ENCODE results near the gene DNLZ. TPM values are rescaled to one million over a fixed set of nuclear protein-coding genes. Genes with fewer than 3 reads are reported as not detected.

The DNLZ gene
- polyA plus RNA-seq, 1 donor from 2014 or later = 23.6 TPM

GRCh38 chr9:136312009-136312375 lies 51.6 kb downstream of the DNLZ start (continued):
- TF ChIP-seq EZH2 (IDR thresholded peaks at IDR 0.05; ENCODE audit: borderline replicate concordance, insufficient read depth, low read length, poor library complexity, severe bottlenecking) (no peak), SMC3 (conservative IDR thresholded peaks at IDR 0.05; ENCODE audit: poor library complexity) (no peak)

- Histone ChIP-seq H3K27me3 (ENCODE audit: insufficient read depth, low read depth, low read length) (no peaks in the 10 kb centered on the region), H3K4me2 (ENCODE audit: low read length) (no peak overlapping the region), H3K36me3 (ENCODE audit: insufficient read depth, low read length) (no peaks in the 10 kb centered on the region), H3K79me2 (replicated peaks; ENCODE audit: insufficient read depth, low read length) (no peaks in the 10 kb centered on the region), H3K4me3 (ENCODE audit: low read length) (no peak overlapping the region), H3K9ac (ENCODE audit: low read length) (no peak overlapping the region), H2AFZ (ENCODE audit: low read depth, low read length) (no peak overlapping the region), H3K27ac (ENCODE audit: low read length) (no peak overlapping the region), H3F3A (ENCODE audit: insufficient read depth, low read length, poor library complexity, severe bottlenecking) (no peaks in the 10 kb centered on the region), H3K9me3 (ENCODE audit: low read length) (peaks cover 5% of the 10 kb centered on the region), H3K9me2 (ENCODE audit: insufficient read depth, low read length) (no peaks in the 10 kb centered on the region), H4K20me1 (ENCODE audit: insufficient read depth) (no peaks in the 10 kb centered on the region)
- no peak for TF ChIP-seq SMC3 (conservative IDR thresholded peaks at IDR 0.05; ENCODE audit: poor library complexity)
- no peak for TF ChIP-seq RAD21 (conservative IDR thresholded peaks at IDR 0.05)
- no peak for TF ChIP-seq EP300 (conservative IDR thresholded peaks at IDR 0.05; ENCODE audit: poor library complexity, severe bottlenecking)
- no peak for TF ChIP-seq CTCF (IDR thresholded peaks at IDR 0.05; ENCODE audit: poor library complexity, severe bottlenecking)
Measured at GRCh38 chr9:136311051-136312008, 52.2 kb downstream of the DNLZ start.

- no peaks in the 10 kb centered on the region for H3K79me2 ChIP-seq (replicated peaks; ENCODE audit: insufficient read depth, low read length)
- TF ChIP-seq EP300 (conservative IDR thresholded peaks at IDR 0.05; ENCODE audit: poor library complexity, severe bottlenecking) = no peak
- TF ChIP-seq MXI1 (conservative IDR thresholded peaks at IDR 0.05; ENCODE audit: poor library complexity, severe bottlenecking) = no peak
- no peak for TF ChIP-seq REST (IDR thresholded peaks at IDR 0.05; ENCODE audit: borderline replicate concordance)
- no peak for TF ChIP-seq EZH2 (IDR thresholded peaks at IDR 0.05; ENCODE audit: borderline replicate concordance, insufficient read depth, low read length, poor library complexity, severe bottlenecking)
- TF ChIP-seq TAF1 (IDR thresholded peaks at IDR 0.05; ENCODE audit: low read depth) = no peak
- TF ChIP-seq RAD21 (conservative IDR thresholded peaks at IDR 0.05) = no peak
- TF ChIP-seq SMC3 (conservative IDR thresholded peaks at IDR 0.05; ENCODE audit: poor library complexity) = no peak
- TF ChIP-seq CTCF (IDR thresholded peaks at IDR 0.05; ENCODE audit: poor library complexity, severe bottlenecking) = no peak
- no peak for TF ChIP-seq POLR2AphosphoS5 (IDR thresholded peaks at IDR 0.05)
- H3F3A ChIP-seq (ENCODE audit: insufficient read depth, low read length, poor library complexity, severe bottlenecking) = no peaks in the 10 kb centered on the region
- H3K9me2 ChIP-seq (ENCODE audit: insufficient read depth, low read length) = no peaks in the 10 kb centered on the region
- no peaks in the 10 kb centered on the region for H3K27me3 ChIP-seq (ENCODE audit: insufficient read depth, low read depth, low read length)
- H2AFZ ChIP-seq (ENCODE audit: low read depth, low read length) = no peak overlapping the region
- peaks cover 5% of the 10 kb centered on the region for H3K9me3 ChIP-seq (ENCODE audit: low read length)
- no peaks in the 10 kb centered on the region for H4K20me1 ChIP-seq (ENCODE audit: insufficient read depth)
- H3K4me2 ChIP-seq (ENCODE audit: low read length) = no peak overlapping the region
- H3K27ac ChIP-seq (ENCODE audit: low read length) = no peak overlapping the region
- H3K36me3 ChIP-seq (ENCODE audit: insufficient read depth, low read length) = no peaks in the 10 kb centered on the region
- no peak overlapping the region for H3K9ac ChIP-seq (ENCODE audit: low read length)
- no peak overlapping the region for H3K4me3 ChIP-seq (ENCODE audit: low read length)
Measured at GRCh38 chr9:136310273-136311030, 53.1 kb downstream of the DNLZ start.

All from neural cell (in vitro differentiated cells).